K562 (cell line): ENCODE measurements around the gene ZC3H13. TPM values are rescaled to one million over a fixed set of nuclear protein-coding genes. Genes with fewer than 3 reads are reported as not detected.

ENCODE experiments used
- ARID1B ChIP-seq: fragments of 450-650 bp; IDR thresholded peaks from 2 replicates; pipeline ENCODE4 v1.6.1; 2016; ENCODE audit warnings: antibody characterized with exemption, mild to moderate bottlenecking, inconsistent platforms
- BRD9 ChIP-seq: fragments of 450-650 bp; IDR thresholded peaks from 2 replicates; pipeline ENCODE4 v1.6.1; 2018; ENCODE audit warnings: low read depth; ENCODE audit not compliant: partially characterized antibody
- C11orf30 ChIP-seq: fragments of 450-650 bp; IDR thresholded peaks from 2 replicates; pipeline ENCODE4 v1.6.1; 2016; ENCODE audit warnings: low read depth, mild to moderate bottlenecking
- CBFA2T3 ChIP-seq: fragments of 450-650 bp; IDR thresholded peaks from 2 replicates; pipeline ENCODE4 v1.6.1; 2017
- CHD4 ChIP-seq: fragments of 200-600 bp; sonication (generic); IDR thresholded peaks from 3 replicates; pipeline ENCODE4 v1.6.1; 2012; ENCODE audit warnings: low read depth, mild to moderate bottlenecking, mixed read lengths, low read length, inconsistent platforms; ENCODE audit not compliant: insufficient read depth, insufficient replicate concordance, poor library complexity, severe bottlenecking
- E2F6 ChIP-seq, 2 experiments: IDR thresholded peaks; 2 replicates each; pipeline ENCODE4 v1.6.1; 2011; ENCODE audit warnings: borderline replicate concordance in 1 of 2, control low read depth in 1 of 2, low read depth in 1 of 2, low read length in 1 of 2, mild to moderate bottlenecking in 1 of 2, mixed read lengths in 1 of 2, moderate library complexity in 1 of 2; ENCODE audit not compliant: insufficient read depth in 1 of 2, insufficient read length in 1 of 2, poor library complexity in 1 of 2, severe bottlenecking in 1 of 2; ENCODE audit errors: extremely low read depth in 1 of 2
- FOXP4 ChIP-seq: sonication (generic); formaldehyde crosslinking; IDR thresholded peaks from 2 replicates; pipeline ENCODE4 v1.8.0; 2022; ENCODE audit warnings: mild to moderate bottlenecking, missing genetic modification reagents, borderline replicate concordance
- HMGXB4 ChIP-seq: sonication (generic); formaldehyde crosslinking; IDR thresholded peaks from 2 replicates; pipeline ENCODE4 v1.8.1; 2023; ENCODE audit warnings: mild to moderate bottlenecking, missing genetic modification reagents
- MEF2A ChIP-seq: IDR thresholded peaks from 2 replicates; pipeline ENCODE4 v1.6.1; 2011; ENCODE audit warnings: low read depth, mild to moderate bottlenecking, low read length, moderate library complexity; ENCODE audit not compliant: control insufficient read depth
- POLR2A ChIP-seq: fragments of 450-650 bp; conservative IDR thresholded peaks from 2 replicates; pipeline ENCODE4 v1.6.1; 2016
- SMARCA4 ChIP-seq: fragments of 450-650 bp; IDR thresholded peaks from 2 replicates; pipeline ENCODE4 v1.6.1; 2016
- SOX6 ChIP-seq: fragments of 450-650 bp; IDR thresholded peaks from 2 replicates; pipeline ENCODE4 v1.6.1; 2014; ENCODE audit warnings: mild to moderate bottlenecking
- TCF3 ChIP-seq: sonication (generic); formaldehyde crosslinking; IDR thresholded peaks from 2 replicates; pipeline ENCODE4 v1.4.0; 2020; ENCODE audit warnings: mild to moderate bottlenecking, missing genetic modification reagents
- ZKSCAN1 ChIP-seq: fragments of 150-350 bp; IDR thresholded peaks from 2 replicates; pipeline ENCODE4 v1.6.1; 2016; ENCODE audit warnings: low read depth, low read length
- ZNF143 ChIP-seq: sonication (generic); formaldehyde crosslinking; IDR thresholded peaks from 2 replicates; pipeline ENCODE4 v1.9.0; 2022; ENCODE audit warnings: mild to moderate bottlenecking, missing genetic modification reagents
- polyA plus RNA-seq, 8 experiments: library from polyadenylated mRNA; depleted of rRNA in 4 of 8; stranded (reverse) in 5 of 8; unstranded in 3 of 8; fragments of >200 nt; fragmentation: Nextera tagmentation in 2 of 8; fragmentation: Illumina TruSeq in 1 of 8; extraction: Ambion mirVana in 2 of 8; extraction: Trizol in 1 of 8; gene quantifications; 2 replicates each; pipeline versions ENCODE4 v1.2.1 to v1.2.3, GENCODE V29; 2011 to 2014; ENCODE audit warnings: inconsistent platforms in 1 of 8, missing spikeins in 1 of 8
- total RNA-seq, 7 experiments: library from RNA; depleted of rRNA in 6 of 7; stranded (reverse); fragments of >200 nt in 6 of 7; fragmentation: Illumina TruSeq in 2 of 7; extraction: Trizol in 2 of 7; gene quantifications; 2 replicates each; pipeline versions ENCODE4 v1.2.1 to v1.2.3, GENCODE V29; 2011 to 2021; ENCODE audit warnings: low replicate concordance in 1 of 7

ZC3H13 gene
- total and polyA plus RNA-seq, 9 of the 15 experiments (the other 6 are each of a cell fraction or from before 2014, with no cell fraction given): 4.9 to 27.6 (median 12.1) TPM

- TF ChIP-seq FOXP4 (CRISPR knock-in tag): no peak
- TF ChIP-seq E2F6 (IDR thresholded peaks at IDR 0.05; ENCODE audit: borderline replicate concordance in 1 of 2, extremely low read depth in 1 of 2, insufficient read depth in 1 of 2, insufficient read length in 1 of 2, low read depth in 1 of 2, low read length in 1 of 2, poor library complexity in 1 of 2, severe bottlenecking in 1 of 2): no peak
- TF ChIP-seq ZKSCAN1: no peak
- TF ChIP-seq CBFA2T3: peak; percentile 66
- no peak for TF ChIP-seq BRD9
- no peak for TF ChIP-seq CHD4
- peak; percentile 81; the same call in 1 of the 2 replicates for TF ChIP-seq MEF2A
- no peak for TF ChIP-seq HMGXB4 (CRISPR knock-in tag)
- peak; percentile 77 for TF ChIP-seq TCF3
- TF ChIP-seq SMARCA4: 0 out of 2 replicates have a peak, but pooled peaks have one; percentile 14
- TF ChIP-seq ARID1B: peak; percentile 61
- TF ChIP-seq SOX6: 0 out of 2 replicates have a peak, but pooled peaks have one; percentile 21
- TF ChIP-seq C11orf30: no peak
- TF ChIP-seq ZNF143 (CRISPR knock-in tag): no peak
- TF ChIP-seq POLR2A: no peak
Measured at GRCh38 chr13:46100191-46100815, 47.8 kb upstream of the ZC3H13 start (continued).
